GM12878 (cell line): ENCODE results near the gene NADSYN1. TPM values are rescaled to one million over a fixed set of nuclear protein-coding genes. Genes with fewer than 3 reads are reported as not detected.

ENCODE experiments used
- ATAC-seq: fragments of 200-7000 bp; cut with Tn5 transposase; 3 replicates; pipeline ENCODE4 v1.9.1; 2020; ENCODE audit warnings: mild to moderate bottlenecking, moderate library complexity
- BruUV-seq: library from RNA; stranded (reverse); fragments of 400-500 nt; replicated peaks from 2 replicates; lab custom pipeline; 2021; lab: Mats Ljungman, UMichigan
- CTCF ChIA-PET: fragments of 300-600 bp; sonication (Branson Sonifier 250); formaldehyde crosslinking; extraction: SDS; loops from one replicate; lab custom pipeline; 2021; ENCODE audit warnings: inconsistent platforms; lab: Yijun Ruan, JAX
- POLR2A ChIA-PET: fragments of 350-600 bp; formaldehyde crosslinking; extraction: SDS; loops from one replicate; lab custom pipeline; 2021; ENCODE audit warnings: inconsistent platforms; lab: Charles Lee
- RAD21 ChIA-PET: fragments of 300-600 bp; sonication (Branson Sonifier 250); formaldehyde crosslinking; loops from one replicate; lab custom pipeline; 2023; ENCODE audit warnings: antibody characterized with exemption; ENCODE audit not compliant: unreplicated experiment; lab: Charles Lee
- SMC1A ChIA-PET: fragments of 300-600 bp; sonication (Branson Sonifier 250); formaldehyde crosslinking; loops from one replicate; lab custom pipeline; 2023; ENCODE audit not compliant: unreplicated experiment, uncharacterized antibody; lab: Charles Lee
- DNase-seq: peaks from one replicate; pipeline ENCODE4 v3.0.0-alpha.2; 2011; ENCODE audit warnings: low read depth, low spot score
- FAIRE-seq: peaks from 3 replicates; lab custom pipeline; 2011; peaks lifted over from hg19 to GRCh38; lab: Jason Lieb, UNC
- H2AFZ ChIP-seq: 2 replicates; pipeline ENCODE4 v1.6.0; 2011; ENCODE audit warnings: low read depth, low read length, control low read depth; ENCODE audit not compliant: control insufficient read depth
- H3K27ac ChIP-seq: 2 replicates; pipeline ENCODE4 v1.5.1; 2011; ENCODE audit warnings: control low read depth; ENCODE audit not compliant: control insufficient read depth, insufficient read depth
- H3K27me3 ChIP-seq, 2 experiments: replicated peaks in 1 of 2; 2 replicates each; pipeline versions ENCODE4 v1.6.0 to v1.6.1; 2011; ENCODE audit warnings: low read length in 1 of 2; ENCODE audit not compliant: control insufficient read depth in 2 of 2, insufficient read depth in 2 of 2
- H3K36me3 ChIP-seq, 2 experiments: 2 replicates each; pipeline ENCODE4 v1.5.1; 2011; ENCODE audit warnings: low read length in 1 of 2; ENCODE audit not compliant: control insufficient read depth in 2 of 2, insufficient read depth in 2 of 2
- H3K4me1 ChIP-seq: 2 replicates; pipeline ENCODE4 v1.6.1; 2011; ENCODE audit warnings: mild to moderate bottlenecking, low read length, moderate library complexity, mixed read lengths; ENCODE audit not compliant: control insufficient read depth, insufficient read depth
- H3K4me2 ChIP-seq: 2 replicates; pipeline ENCODE4 v1.6.0; 2011; ENCODE audit warnings: control low read depth; ENCODE audit not compliant: control insufficient read depth, insufficient read depth
- H3K4me3 ChIP-seq: fragments of 200-600 bp; sonication (generic); 2 replicates; pipeline ENCODE4 v1.5.1; 2016
- H3K79me2 ChIP-seq: 2 replicates; pipeline ENCODE4 v1.6.0; 2011; ENCODE audit warnings: low read length; ENCODE audit not compliant: control insufficient read depth, insufficient read depth
- H3K9ac ChIP-seq: 2 replicates; pipeline ENCODE4 v1.8.0; 2011; ENCODE audit warnings: low read length, control low read depth, mixed read lengths; ENCODE audit not compliant: control insufficient read depth, insufficient read depth
- H3K9me3 ChIP-seq: replicated peaks from 3 replicates; pipeline ENCODE4 v1.5.1; 2011; ENCODE audit warnings: mild to moderate bottlenecking, low read length; ENCODE audit not compliant: control insufficient read depth, insufficient read depth
- H4K20me1 ChIP-seq: 2 replicates; pipeline ENCODE4 v1.6.0; 2011; ENCODE audit not compliant: control insufficient read depth, insufficient read depth
- BCL11A ChIP-seq: IDR thresholded peaks from 2 replicates; pipeline ENCODE4 v1.6.1; 2011; ENCODE audit warnings: low read depth, low read length
- FOXM1 ChIP-seq: IDR thresholded peaks from 2 replicates; pipeline ENCODE4 v1.6.1; 2012; ENCODE audit warnings: low read depth, mild to moderate bottlenecking, inconsistent platforms, low read length, moderate library complexity
- HSF1 ChIP-seq: fragments of 150-350 bp; IDR thresholded peaks from 2 replicates; pipeline ENCODE4 v1.6.1; 2014; ENCODE audit warnings: mild to moderate bottlenecking, low read depth, low read length
- NRF1 ChIP-seq: conservative IDR thresholded peaks from 2 replicates; pipeline ENCODE4 v1.6.1; 2011; ENCODE audit warnings: mild to moderate bottlenecking, low read depth, low read length, improper control_type of control experiment
- RCOR1 ChIP-seq: conservative IDR thresholded peaks from 2 replicates; pipeline ENCODE4 v1.6.1; 2012; ENCODE audit warnings: low read depth, low read length, improper control_type of control experiment
- RFX5 ChIP-seq: IDR thresholded peaks from 2 replicates; pipeline ENCODE4 v1.6.1; 2011; ENCODE audit warnings: low read depth, low read length, improper control_type of control experiment
- SIN3A ChIP-seq: IDR thresholded peaks from 2 replicates; pipeline ENCODE4 v1.6.1; 2012; ENCODE audit warnings: low read depth, low read length, improper control_type of control experiment
- SREBF2 ChIP-seq: IDR thresholded peaks from 2 replicates; pipeline ENCODE4 v1.6.1; 2012; ENCODE audit warnings: mild to moderate bottlenecking, low read length
- SUZ12 ChIP-seq: fragments of 200-600 bp; sonication (generic); IDR thresholded peaks from one replicate; pipeline ENCODE4 v1.6.1; 2018; ENCODE audit warnings: antibody characterized with exemption, mild to moderate bottlenecking; ENCODE audit not compliant: unreplicated experiment
- WRNIP1 ChIP-seq: IDR thresholded peaks from 2 replicates; pipeline ENCODE4 v1.6.1; 2011; ENCODE audit warnings: low read depth, low read length, improper control_type of control experiment, borderline replicate concordance
- ZNF24 ChIP-seq: fragments of 450-650 bp; IDR thresholded peaks from 2 replicates; pipeline ENCODE4 v1.6.1; 2017; ENCODE audit warnings: antibody characterized with exemption, mild to moderate bottlenecking
- ZZZ3 ChIP-seq: IDR thresholded peaks from 2 replicates; pipeline ENCODE4 v1.6.1; 2011; ENCODE audit warnings: low read depth; ENCODE audit not compliant: control insufficient read depth, insufficient read length
- WGBS: methylation state at CpG from one replicate; pipeline ENCODE4 v1.1.6; 2016; ENCODE audit warnings: low lambda C conversion rate; ENCODE audit not compliant: insufficient replicate concordance, insufficient coverage; ENCODE audit errors: missing lambda C conversion rate; 5-methylcytosine and 5-hydroxymethylcytosine counted together
- in situ Hi-C: fragments of 300-500 bp; cut with MboI; formaldehyde crosslinking; loops from 9 replicates; pipeline ENCODE4 v1.14.3; 2018; ENCODE audit warnings: mixed read lengths
- intact Hi-C: fragments of 100-400 bp; cut with micrococcal nuclease; formaldehyde crosslinking; loops from one replicate; pipeline ENCODE4 v1.14.2; 2022; ENCODE audit not compliant: unreplicated experiment
- polyA plus RNA-seq, 11 experiments: library from polyadenylated mRNA; depleted of rRNA in 4 of 11; unstranded in 6 of 11; stranded (reverse) in 5 of 11; fragments of >200 nt; fragmentation: Nextera tagmentation in 4 of 11; fragmentation: Illumina TruSeq in 1 of 11; extraction: Ambion mirVana in 4 of 11; extraction: Trizol in 1 of 11; gene quantifications; 1 replicate in 1 of 11; 2 replicates in 10 of 11; pipeline versions ENCODE4 v1.2.1 to v1.2.3, GENCODE V29; 2011 to 2016; ENCODE audit warnings: inconsistent platforms in 2 of 11, missing spikeins in 2 of 11, low read depth in 1 of 11
- total RNA-seq, 4 experiments: library from RNA; depleted of rRNA in 3 of 4; stranded (reverse); fragments of >200 nt in 3 of 4; fragmentation: Illumina TruSeq in 1 of 4; extraction: Trizol in 1 of 4; gene quantifications; 2 replicates each; pipeline versions ENCODE4 v1.2.1 to v1.2.3, GENCODE V29; 2013 to 2021

The NADSYN1 gene
- total and polyA plus RNA-seq, 10 of the 15 experiments (the other 5 are each of a cell fraction or from before 2014, with no cell fraction given), result 12.2 to 90.2 (median 69.5) TPM

- in situ Hi-C loops, result no loop called here
- WGBS, result 89% methylated on average over 38 of the region's 39 CpGs
- SMC1A ChIA-PET, result no interaction called here
Measured at GRCh38 chr11:71435278-71435951, 17.6 kb upstream of the NADSYN1 start.

GRCh38 chr11:71436861-71437260 lies 16.1 kb upstream of the NADSYN1 start:
- FAIRE-seq, result no peak
- H3K4me2 ChIP-seq, result no peak overlapping the region
- no TSS peak for BruUV-seq
- no peak overlapping the region for H3K27ac ChIP-seq
- intact Hi-C loops, result no loop called here
- SMC1A ChIA-PET, result no interaction called here
- no peak overlapping the region for H2AFZ ChIP-seq
- no peak overlapping the region for H3K9ac ChIP-seq
- no peaks in the 10 kb centered on the region for H3K9me3 ChIP-seq
- DNase-seq, result no peak
- no peak for ATAC-seq
- CTCF ChIA-PET, result no interaction called here
- no peak for TF ChIP-seq FOXM1
- no peak for TF ChIP-seq SUZ12
- TF ChIP-seq RFX5, result no peak
- no peak for TF ChIP-seq NRF1
- TF ChIP-seq ZNF24, result no peak
- no peak for TF ChIP-seq SIN3A
- TF ChIP-seq WRNIP1, result no peak
- no peak for TF ChIP-seq RCOR1
- TF ChIP-seq ZZZ3, result no peak
- TF ChIP-seq HSF1, result no peak
- POLR2A ChIA-PET, result no interaction called here
- H3K79me2 ChIP-seq, result no peaks in the 10 kb centered on the region
- no peak overlapping the region for H3K4me3 ChIP-seq
- no peaks in the 10 kb centered on the region for H3K27me3 ChIP-seq
- no peaks in the 10 kb centered on the region for H3K4me1 ChIP-seq
- H4K20me1 ChIP-seq, result no peaks in the 10 kb centered on the region
- 85% methylated on average over 8 of the region's 8 CpGs for WGBS
- H3K36me3 ChIP-seq, result peaks cover 8 to 11% of the 10 kb centered on the region in 2 experiments; a peak in 3 of 4 replicates
- in situ Hi-C loops, result no loop called here
- RAD21 ChIA-PET, result no interaction called here

More at GRCh38 chr11:71435278-71435951, 17.6 kb upstream of the NADSYN1 start:
- no TSS peak for BruUV-seq
- H3K27ac ChIP-seq, result no peak overlapping the region
- no peaks in the 10 kb centered on the region for H4K20me1 ChIP-seq
- peaks cover 7 to 8% of the 10 kb centered on the region in 2 experiments; a peak in 3 of 4 replicates for H3K36me3 ChIP-seq
- CTCF ChIA-PET, result no interaction called here
- no peak overlapping the region for H2AFZ ChIP-seq
- RAD21 ChIA-PET, result no interaction called here
- H3K9ac ChIP-seq, result no peak overlapping the region
- TF ChIP-seq RCOR1 (no peak), SREBF2 (no peak), BCL11A (no peak)
- TF ChIP-seq, all 136 proteins: peak for 0
- Histone ChIP-seq H3K79me2 (no peaks in the 10 kb centered on the region), H3K4me1 (no peaks in the 10 kb centered on the region), H3K4me3 (no peak overlapping the region), H3K4me2 (no peak overlapping the region), H3K27me3 (no peaks in the 10 kb centered on the region), H3K9me3 (no peaks in the 10 kb centered on the region)
- DNase-seq (no peak), ATAC-seq (no peak), FAIRE-seq (no peak)
- intact Hi-C loops, result no loop called here
- POLR2A ChIA-PET, result no interaction called here
